HEK293 (cell line): ENCODE measurements around the gene PTP4A2.

Source experiments
- ATF2 ChIP-seq: fragments of 450-650 bp; formaldehyde crosslinking; IDR thresholded peaks from 2 replicates; pipeline ENCODE4 v1.5.1; 2016; ENCODE audit warnings: missing biosample characterization, missing genetic modification characterization, low read depth
- GLIS1 ChIP-seq: fragments of 450-650 bp; formaldehyde crosslinking; IDR thresholded peaks from 2 replicates; pipeline ENCODE4 v1.5.1; 2016; ENCODE audit warnings: missing biosample characterization, missing genetic modification characterization
- MEIS1 ChIP-seq: sonication (generic); formaldehyde crosslinking; IDR thresholded peaks from 2 replicates; pipeline ENCODE4 v1.8.1; 2022; ENCODE audit warnings: missing genetic modification reagents, mild to moderate bottlenecking, borderline replicate concordance
- PRDM4 ChIP-seq: fragments of 450-650 bp; formaldehyde crosslinking; IDR thresholded peaks from 2 replicates; pipeline ENCODE4 v1.5.1; 2017; ENCODE audit warnings: missing biosample characterization, missing genetic modification characterization
- TSHZ1 ChIP-seq: fragments of 450-650 bp; formaldehyde crosslinking; IDR thresholded peaks from 2 replicates; pipeline ENCODE4 v1.5.1; 2016; ENCODE audit warnings: missing biosample characterization, missing genetic modification characterization, borderline replicate concordance
- ZBTB20 ChIP-seq: fragments of 450-650 bp; formaldehyde crosslinking; IDR thresholded peaks from 2 replicates; pipeline ENCODE4 v1.5.1; 2016; ENCODE audit warnings: missing biosample characterization, missing genetic modification characterization
- ZNF169 ChIP-seq: fragments of 450-650 bp; formaldehyde crosslinking; IDR thresholded peaks from 2 replicates; pipeline ENCODE4 v1.5.1; 2016; ENCODE audit warnings: missing biosample characterization, missing genetic modification characterization
- ZNF214 ChIP-seq: fragments of 450-650 bp; formaldehyde crosslinking; IDR thresholded peaks from 2 replicates; pipeline ENCODE4 v1.5.1; 2017; ENCODE audit warnings: missing biosample characterization, mild to moderate bottlenecking, missing genetic modification characterization, borderline replicate concordance
- ZNF23 ChIP-seq: fragments of 450-650 bp; formaldehyde crosslinking; IDR thresholded peaks from 2 replicates; pipeline ENCODE4 v1.5.1; 2016; ENCODE audit warnings: missing biosample characterization, missing genetic modification characterization, borderline replicate concordance
- ZNF248 ChIP-seq: fragments of 450-650 bp; formaldehyde crosslinking; IDR thresholded peaks from 2 replicates; pipeline ENCODE4 v1.5.1; 2017; ENCODE audit warnings: missing biosample characterization, missing genetic modification characterization
- ZNF302 ChIP-seq: fragments of 450-650 bp; formaldehyde crosslinking; IDR thresholded peaks from 2 replicates; pipeline ENCODE4 v1.5.1; 2016; ENCODE audit warnings: missing biosample characterization, missing genetic modification characterization, low read depth
- ZNF335 ChIP-seq: fragments of 450-650 bp; formaldehyde crosslinking; conservative IDR thresholded peaks from 2 replicates; pipeline ENCODE4 v1.5.1; 2016; ENCODE audit warnings: missing biosample characterization, missing genetic modification characterization
- ZNF398 ChIP-seq: fragments of 450-650 bp; formaldehyde crosslinking; IDR thresholded peaks from 2 replicates; pipeline ENCODE4 v1.5.1; 2017; ENCODE audit warnings: missing biosample characterization, missing genetic modification characterization
- ZNF423 ChIP-seq: fragments of 450-650 bp; formaldehyde crosslinking; IDR thresholded peaks from 2 replicates; pipeline ENCODE4 v1.5.1; 2016; ENCODE audit warnings: missing biosample characterization, missing genetic modification characterization
- ZNF544 ChIP-seq: fragments of 450-650 bp; formaldehyde crosslinking; IDR thresholded peaks from 2 replicates; pipeline ENCODE4 v1.5.0; 2017; ENCODE audit warnings: missing biosample characterization, missing genetic modification characterization
- ZNF549 ChIP-seq: fragments of 450-650 bp; IDR thresholded peaks from 2 replicates; pipeline ENCODE4 v1.5.1; 2018; ENCODE audit warnings: missing biosample characterization, missing genetic modification characterization, mild to moderate bottlenecking, inconsistent platforms, moderate library complexity
- ZNF610 ChIP-seq: fragments of 450-650 bp; formaldehyde crosslinking; IDR thresholded peaks from 2 replicates; pipeline ENCODE4 v1.5.1; 2016; ENCODE audit warnings: missing biosample characterization, missing genetic modification characterization, borderline replicate concordance
- ZNF664 ChIP-seq: fragments of 450-650 bp; formaldehyde crosslinking; IDR thresholded peaks from 2 replicates; pipeline ENCODE4 v1.5.1; 2016; ENCODE audit warnings: missing biosample characterization, missing genetic modification characterization
- ZNF670 ChIP-seq: fragments of 450-650 bp; formaldehyde crosslinking; IDR thresholded peaks from 2 replicates; pipeline ENCODE4 v1.5.1; 2016; ENCODE audit warnings: missing biosample characterization, missing genetic modification characterization, low read depth
- ZNF692 ChIP-seq: fragments of 450-650 bp; formaldehyde crosslinking; IDR thresholded peaks from 2 replicates; pipeline ENCODE4 v1.5.1; 2016; ENCODE audit warnings: missing biosample characterization, missing genetic modification characterization
- ZNF777 ChIP-seq: fragments of 450-650 bp; formaldehyde crosslinking; IDR thresholded peaks from 2 replicates; pipeline ENCODE4 v1.5.1; 2017; ENCODE audit warnings: missing biosample characterization, missing genetic modification characterization, borderline replicate concordance
- ZSCAN5A ChIP-seq: fragments of 450-650 bp; formaldehyde crosslinking; IDR thresholded peaks from 2 replicates; pipeline ENCODE4 v1.5.1; 2016; ENCODE audit warnings: missing biosample characterization, missing genetic modification characterization

Gene PTP4A2

GRCh38 chr1:31938184-31938975, at the start of gene PTP4A2 (continued):
- no peak for TF ChIP-seq ZNF248
- no peak for TF ChIP-seq ZNF544
- TF ChIP-seq ZNF302 (tag by site-specific recombination): no peak
- TF ChIP-seq TSHZ1: no peak
- no peak; the same call in 1 of the 2 replicates for TF ChIP-seq ZNF610 (tag by site-specific recombination)
- TF ChIP-seq ZNF423 (tag by site-specific recombination): no peak
- TF ChIP-seq ZNF335 (tag by site-specific recombination): peak; percentile 87
- TF ChIP-seq ZNF398: peak; percentile 56; the same call in 1 of the 2 replicates
- no peak for TF ChIP-seq ZNF670 (tag by site-specific recombination)
- no peak for TF ChIP-seq ZNF169
- peak; percentile 77 for TF ChIP-seq GLIS1 (tag by site-specific recombination)
- no peak for TF ChIP-seq ZNF214 (tag by site-specific recombination)
- TF ChIP-seq ZNF549: no peak
- TF ChIP-seq MEIS1 (CRISPR knock-in tag): no peak
- TF ChIP-seq ZSCAN5A (tag by site-specific recombination): peak; percentile 83; the same call in 1 of the 2 replicates
- TF ChIP-seq PRDM4 (tag by site-specific recombination): peak; percentile 69; the same call in 1 of the 2 replicates
- no peak for TF ChIP-seq ATF2 (tag by site-specific recombination)
- no peak for TF ChIP-seq ZNF777
- TF ChIP-seq ZBTB20 (tag by site-specific recombination): peak; percentile 36; the same call in 1 of the 2 replicates
- no peak for TF ChIP-seq ZNF23 (tag by site-specific recombination)
- peak; percentile 83 for TF ChIP-seq ZNF692
- no peak for TF ChIP-seq ZNF664 (tag by site-specific recombination)
